Measurements from ENCODE around the gene PNMA8C.

GRCh38 chr19:46463516-46463915 is 34.8 kb upstream of the PNMA8C start:
- TF ChIP-seq CTCF (IDR thresholded peaks at IDR 0.05): no peak
- TF ChIP-seq SIN3A (IDR thresholded peaks at IDR 0.05; ENCODE audit: borderline replicate concordance, insufficient read depth, low read depth, low read length): no peak

Data from Panc1 (cell line).